GM21526 (cell line): ENCODE data around the gene DZIP3.
A peak's percentile ranks its signal among the peaks of the same experiment; 100 is the strongest.

Source experiments
- ATAC-seq: cut with Tn5 transposase; IDR thresholded peaks from one replicate; pipeline ENCODE4 v1.9.1; 2021; ENCODE audit warnings: moderate library complexity; ENCODE audit not compliant: unreplicated experiment, low FRiP score

The DZIP3 gene

GRCh38 chr3:108589081-108589997 is at the start of gene DZIP3, which contains the start of gene CIP2A:
TSS of gene DZIP3 (plus strand) at chr3:108589722. CDS start at chr3:108605407, 15,685 bp downstream.
TSS of gene CIP2A (minus strand) at chr3:108589438. CDS start at chr3:108589375, 63 bp downstream.
- ATAC-seq = peak; percentile 93

- ATAC-seq = no peak
These were observed 43.3 kb upstream of the DZIP3 start for GRCh38 chr3:108546247-108546646.

GRCh38 chr3:108546692-108547091 is 42.8 kb upstream of the DZIP3 start:
- no peak for ATAC-seq

- ATAC-seq = no peak
These were observed 41.2 kb upstream of the DZIP3 start for GRCh38 chr3:108548304-108548703.

- ATAC-seq = no peak
These were observed 40.6 kb upstream of the DZIP3 start for GRCh38 chr3:108548886-108549285.

GRCh38 chr3:108552267-108553159 is 37.0 kb upstream of the DZIP3 start:
- no peak for ATAC-seq

- ATAC-seq = no peak
These were observed 35.3 kb upstream of the DZIP3 start for GRCh38 chr3:108554229-108554628.

GRCh38 chr3:108554913-108555571 is 34.5 kb upstream of the DZIP3 start:
- no peak for ATAC-seq

- ATAC-seq = no peak
These were observed 33.4 kb upstream of the DZIP3 start for GRCh38 chr3:108555966-108556581.

GRCh38 chr3:108562565-108562964 is 27.0 kb upstream of the DZIP3 start:
- ATAC-seq = no peak

GRCh38 chr3:108564564-108564963 is 25.0 kb upstream of the DZIP3 start:
- ATAC-seq = no peak

GRCh38 chr3:108565506-108565905 is 24.0 kb upstream of the DZIP3 start:
- ATAC-seq = peak; percentile 58

GRCh38 chr3:108566599-108566998 is 22.9 kb upstream of the DZIP3 start:
- no peak for ATAC-seq

- ATAC-seq = no peak
These were observed 20.2 kb upstream of the DZIP3 start for GRCh38 chr3:108569336-108569735.

GRCh38 chr3:108578064-108578463 is 11.5 kb upstream of the DZIP3 start:
- ATAC-seq = no peak

- ATAC-seq = no peak
These were observed 921 bp upstream of the DZIP3 start for GRCh38 chr3:108588601-108589000.

- no peak for ATAC-seq
These were observed 439 bp downstream of the DZIP3 start for GRCh38 chr3:108589998-108590323.

GRCh38 chr3:108590460-108590859 is 938 bp downstream of the DZIP3 start:
- no peak for ATAC-seq

- ATAC-seq = no peak
These were observed 5.8 kb downstream of the DZIP3 start for GRCh38 chr3:108595321-108595720.

- no peak for ATAC-seq
These were observed 8.9 kb downstream of the DZIP3 start for GRCh38 chr3:108598375-108598774.
